Fibroblast of peridontal ligament (primary cell): Measurements from ENCODE around the gene MTHFD1L.

Experiments
- DNase-seq: peaks from one replicate; pipeline ENCODE4 v3.0.0-alpha.2; 2010; ENCODE audit errors: extremely low read depth

MTHFD1L gene

GRCh38 chr6:150987855-150988464 is 122.5 kb downstream of the MTHFD1L start:
- no peak for DNase-seq

GRCh38 chr6:150991487-150991886 is 126.0 kb downstream of the MTHFD1L start:
- no peak for DNase-seq

GRCh38 chr6:150992262-150992661 is 126.8 kb downstream of the MTHFD1L start:
- no peak for DNase-seq

- peak; percentile 77 for DNase-seq
Observed at GRCh38 chr6:150992703-150993102, 127.2 kb downstream of the MTHFD1L start.

DNA sequence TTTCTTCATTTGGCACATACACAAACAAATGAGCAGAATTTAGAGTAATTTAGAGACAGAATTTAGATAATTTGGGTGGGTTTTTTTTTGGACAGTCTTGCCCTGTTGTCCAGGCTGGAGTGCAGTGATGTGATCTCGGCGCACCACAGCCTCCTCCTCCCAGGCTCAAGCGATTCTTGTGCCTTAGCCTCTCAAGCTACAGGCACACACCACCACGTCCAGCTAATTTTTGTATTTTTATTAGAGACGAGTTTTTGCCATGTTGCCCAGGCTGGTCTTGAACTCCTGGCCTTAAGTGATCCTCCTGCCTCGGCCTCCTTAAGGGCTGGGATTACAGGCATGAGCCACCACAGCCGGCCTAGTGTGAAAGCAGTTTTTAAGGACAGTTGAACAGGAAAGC is 127.8 kb downstream of the MTHFD1L start:
- DNase-seq, result no peak

- DNase-seq, result no peak
Observed at GRCh38 chr6:150994026-150994425, 128.5 kb downstream of the MTHFD1L start.

DNA sequence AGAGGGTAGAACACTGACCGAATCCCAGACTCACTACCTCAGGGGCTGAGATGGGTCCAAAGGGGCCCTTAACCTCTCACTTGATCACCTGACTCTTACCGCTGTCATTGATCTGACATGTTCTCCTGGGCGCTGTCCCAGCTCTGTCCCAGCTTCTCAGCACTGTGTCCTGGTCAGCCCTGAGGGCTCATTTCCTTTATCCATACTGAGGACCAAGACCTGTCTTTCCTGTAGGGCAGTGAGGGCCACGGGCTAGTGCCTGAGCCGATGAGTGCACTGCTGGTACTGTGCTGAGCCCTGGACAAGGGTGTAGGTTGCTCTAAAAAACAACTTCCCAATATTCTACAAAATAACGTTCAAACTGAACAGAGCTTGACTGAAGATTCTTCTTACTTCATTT is 131.5 kb downstream of the MTHFD1L start:
- no peak for DNase-seq

GRCh38 chr6:150999107-150999506 is 133.6 kb downstream of the MTHFD1L start:
- peak; percentile 56 for DNase-seq

GRCh38 chr6:150999576-150999975 is 134.1 kb downstream of the MTHFD1L start:
- no peak for DNase-seq

DNA sequence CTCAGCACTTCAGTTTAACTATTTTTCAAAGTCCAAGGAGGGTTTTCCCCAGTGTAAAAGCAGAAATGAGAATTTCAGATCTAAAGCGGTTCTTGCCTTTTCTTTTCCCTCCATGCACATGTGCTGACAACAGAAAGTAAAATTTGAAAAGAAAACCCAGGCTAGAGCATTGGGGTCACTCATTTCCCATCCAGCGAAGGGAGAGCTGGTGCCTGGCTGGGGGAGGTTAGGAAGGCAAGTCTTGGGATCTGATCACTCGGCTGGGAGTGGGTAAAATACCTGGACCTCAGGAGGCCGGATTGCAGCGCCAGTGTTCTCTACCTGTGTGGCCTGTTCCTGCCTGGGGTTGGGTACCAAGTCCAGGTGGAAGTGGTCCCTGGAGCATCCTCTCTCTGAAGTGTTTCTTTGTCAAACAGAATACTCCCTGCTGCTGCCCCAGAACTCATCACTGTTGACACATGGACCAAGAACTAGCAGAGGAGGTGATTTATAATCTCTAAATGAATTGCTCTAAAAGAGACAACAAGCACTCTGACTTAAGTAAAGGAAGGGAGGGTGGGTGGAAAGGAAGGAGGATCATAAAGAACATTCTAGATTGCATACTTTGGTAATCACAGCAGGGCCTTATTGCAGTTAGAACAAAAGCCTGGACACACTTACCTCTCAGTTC is 136.0 kb downstream of the MTHFD1L start:
- DNase-seq, result no peak

- no peak for DNase-seq
Observed at GRCh38 chr6:151002057-151002450, 136.6 kb downstream of the MTHFD1L start.

- no peak for DNase-seq
Observed at GRCh38 chr6:151002491-151002935, 137.0 kb downstream of the MTHFD1L start.

DNA sequence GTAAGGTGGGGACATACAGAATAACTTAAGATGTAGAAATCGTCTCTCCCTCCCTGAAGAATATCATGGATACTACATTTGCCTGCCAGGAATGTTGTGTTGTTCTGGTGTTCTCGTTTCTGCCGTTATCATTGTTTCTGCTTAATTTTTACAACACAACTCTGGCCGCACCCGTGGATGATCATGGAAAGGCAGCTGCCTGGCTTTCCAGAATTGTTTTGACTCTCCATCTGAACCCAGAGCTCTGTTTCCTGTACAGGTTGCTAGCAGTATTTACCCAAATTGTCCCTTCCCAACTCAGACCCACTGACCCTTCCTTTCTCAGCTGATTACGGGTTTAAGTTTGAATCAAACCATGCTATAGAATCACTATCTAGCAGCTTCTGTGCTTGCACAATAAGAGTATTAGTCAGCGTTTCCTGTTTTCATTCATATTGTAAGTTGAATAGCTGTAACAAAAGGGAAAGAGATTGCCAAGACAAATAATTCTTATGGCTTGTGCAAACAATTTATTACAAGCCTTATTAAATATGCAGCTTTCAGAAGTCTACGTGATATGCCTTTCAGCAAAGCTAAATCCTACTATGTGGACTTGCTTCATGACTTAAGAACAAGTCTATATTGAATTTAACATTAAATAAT is 139.0 kb downstream of the MTHFD1L start:
- DNase-seq, result peak; percentile 91

GRCh38 chr6:151005164-151005563 is 139.7 kb downstream of the MTHFD1L start:
- no peak for DNase-seq

- no peak for DNase-seq
Observed at GRCh38 chr6:151005896-151006632, 140.6 kb downstream of the MTHFD1L start.

GRCh38 chr6:151007076-151007475 is 141.6 kb downstream of the MTHFD1L start:
- DNase-seq, result no peak

- no peak for DNase-seq
Observed at GRCh38 chr6:151007922-151008321, 142.4 kb downstream of the MTHFD1L start.

- DNase-seq, result no peak
Observed at GRCh38 chr6:151008425-151008824, 142.9 kb downstream of the MTHFD1L start.

GRCh38 chr6:151009576-151009975 is 144.1 kb downstream of the MTHFD1L start:
- DNase-seq, result no peak

- DNase-seq, result peak; percentile 63
Observed at GRCh38 chr6:151010071-151010470, 144.6 kb downstream of the MTHFD1L start.

GRCh38 chr6:151012321-151013294 is 147.1 kb downstream of the MTHFD1L start:
- peak; percentile 88 for DNase-seq
